AG04449 (cell line): Measurements from ENCODE around the gene FBXL15.

Experiments
- CTCF ChIA-PET: fragments of 350-600 bp; formaldehyde crosslinking; extraction: SDS; loops from one replicate; lab custom pipeline; 2021; ENCODE audit warnings: antibody characterized with exemption; lab: Yijun Ruan, JAX
- POLR2A ChIA-PET: fragments of 400-600, 350-600 bp; formaldehyde crosslinking; extraction: SDS; loops from one replicate; lab custom pipeline; 2020; ENCODE audit warnings: antibody characterized with exemption, inconsistent platforms; lab: Yijun Ruan, JAX
- DNase-seq: peaks from one replicate; pipeline ENCODE4 v3.0.0-alpha.2; 2010; ENCODE audit warnings: low read depth, low spot score
- H3K4me3 ChIP-seq: 2 replicates; pipeline ENCODE4 v1.5.1; 2011; ENCODE audit warnings: low read depth, mild to moderate bottlenecking, control low read depth, low read length
- CTCF ChIP-seq: IDR thresholded peaks from one replicate; pipeline ENCODE4 v1.5.1; 2011; ENCODE audit warnings: mild to moderate bottlenecking, moderate library complexity, low read length, control low read depth, inconsistent platforms; ENCODE audit not compliant: insufficient read depth; ENCODE audit errors: missing control alignments

FBXL15 gene

GRCh38 chr10:102438374-102438773 lies 17.7 kb downstream of the FBXL15 start:
- no peak for TF ChIP-seq CTCF
- no peak for DNase-seq
- ChIA-PET POLR2A (no interaction called here), CTCF (interaction anchor here (2.9 kb wide), 1 partner anchor 15 kb away, joined by 9 read pairs; no protein-coding TSS in a partner anchor)
- H3K4me3 ChIP-seq: no peak overlapping the region

- no peak for TF ChIP-seq CTCF
- POLR2A ChIA-PET: no interaction called here
- H3K4me3 ChIP-seq: no peak overlapping the region
- CTCF ChIA-PET: no interaction called here
- DNase-seq: no peak
Measured at GRCh38 chr10:102444851-102445250, 24.2 kb downstream of the FBXL15 start.

DNA sequence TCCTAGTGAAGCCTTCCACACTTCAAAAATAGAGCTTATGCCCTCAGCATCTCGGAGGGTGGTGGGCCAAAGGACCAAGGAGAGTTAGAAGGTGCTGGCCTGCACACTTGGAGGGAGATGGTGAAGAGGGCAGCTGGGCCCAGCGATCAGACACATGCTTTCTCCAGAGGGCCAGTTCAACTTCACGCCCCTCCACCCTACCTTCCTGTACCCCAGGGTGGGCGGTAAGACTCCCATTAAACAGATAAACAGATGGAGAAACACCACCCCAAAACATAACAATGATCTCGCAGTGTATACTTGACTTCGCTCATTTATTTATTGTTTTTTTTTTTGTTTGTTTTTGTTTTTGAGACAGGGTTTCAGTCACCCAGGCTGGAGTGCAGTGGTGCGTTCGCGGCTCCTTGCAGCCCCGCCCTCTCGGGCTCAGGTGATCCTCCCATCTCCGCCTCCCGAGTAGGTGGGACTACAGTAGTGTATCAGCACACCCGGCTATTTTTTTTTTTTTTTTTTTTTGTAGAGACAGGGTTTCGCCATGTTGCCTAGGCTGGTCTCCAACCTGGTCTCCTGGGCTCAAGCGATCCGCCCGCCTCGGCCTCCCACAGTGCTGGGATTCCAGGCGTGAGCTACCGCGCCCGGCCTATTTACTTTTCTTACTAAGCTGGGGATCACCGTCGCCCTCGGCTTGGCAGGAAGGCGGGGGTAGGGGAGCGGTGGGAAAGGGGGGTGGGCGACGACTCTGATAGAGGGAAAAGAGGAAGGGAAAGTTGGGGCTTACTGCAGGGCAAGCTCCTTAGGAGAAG lies 28.9 kb downstream of the FBXL15 start:
- peak overlapping the region; percentile 70 for H3K4me3 ChIP-seq
- no peak for DNase-seq
- ChIA-PET POLR2A (interaction anchor here (0.9 to 2.0 kb wide), 2 partner anchors 17 to 182 kb away, joined by 4 to 15 read pairs; partner anchors contain the start of gene CUEDC2), CTCF (interaction anchor here (0.9 to 5.1 kb wide), 5 partner anchors 28 to 220 kb away, joined by 3 to 32 read pairs (median 5); no protein-coding TSS in a partner anchor)
- TF ChIP-seq CTCF: no peak

GRCh38 chr10:102450124-102450373 lies 29.4 kb downstream of the FBXL15 start:
- DNase-seq: no peak
- ChIA-PET POLR2A (interaction anchor here (0.9 to 2.0 kb wide), 2 partner anchors 18 to 182 kb away, joined by 4 to 15 read pairs; partner anchors contain the start of gene CUEDC2), CTCF (interaction anchor here (1.1 to 5.1 kb wide), 6 partner anchors 29 to 220 kb away, joined by 3 to 32 read pairs (median 5); no protein-coding TSS in a partner anchor)
- peak overlapping the region; percentile 70 for H3K4me3 ChIP-seq
- TF ChIP-seq CTCF: no peak

DNA sequence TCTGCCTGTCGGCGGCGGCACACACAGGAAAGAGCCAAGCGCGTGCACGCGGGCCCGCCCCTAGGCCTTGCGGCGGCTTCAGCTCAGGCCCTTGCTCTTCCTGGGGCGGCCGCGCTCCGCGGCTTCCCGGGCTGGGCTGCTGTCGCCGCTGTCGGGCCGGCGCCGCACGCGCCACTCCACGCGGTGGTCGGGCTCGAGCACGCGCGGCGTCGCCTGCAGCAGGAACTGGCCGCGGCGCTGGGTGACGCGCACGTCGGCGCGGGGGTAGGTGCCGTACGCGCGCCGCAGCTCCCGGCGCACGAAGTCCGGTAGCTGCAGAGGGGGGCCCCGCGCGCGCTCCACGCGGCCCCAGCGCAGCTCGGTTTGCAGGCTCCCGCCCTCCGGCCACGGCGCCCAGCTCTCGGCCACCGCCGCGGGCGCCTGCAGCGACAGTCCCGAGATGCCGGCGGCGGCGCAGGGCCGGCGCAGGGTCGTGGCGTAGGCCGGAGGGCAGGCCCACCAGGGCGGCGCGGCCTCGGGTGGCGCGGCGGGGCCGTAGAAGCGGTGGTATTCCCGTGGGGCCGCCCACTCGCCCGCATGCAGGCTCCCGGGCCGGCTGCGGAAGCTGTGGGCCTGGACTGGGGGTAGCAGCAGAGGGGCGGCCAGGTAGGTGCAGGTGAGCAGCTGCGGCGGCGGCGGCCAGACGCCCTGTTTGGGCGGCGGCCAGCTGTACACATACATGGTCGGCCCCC lies 29.9 kb downstream of the FBXL15 start:
- ChIA-PET POLR2A (interaction anchor here (2.0 kb wide), 1 partner anchor 18 kb away, joined by 15 read pairs; the partner anchor contains the start of gene CUEDC2), CTCF (interaction anchor here (1.1 to 5.1 kb wide), 10 partner anchors 9 to 221 kb away, joined by 3 to 32 read pairs (median 4); no protein-coding TSS in a partner anchor)
- peak overlapping the region; percentile 70 for H3K4me3 ChIP-seq
- no peak for TF ChIP-seq CTCF
- no peak for DNase-seq
